K562 (cell line): Measurements from ENCODE around the gene AK4. TPM values are rescaled to one million over a fixed set of nuclear protein-coding genes. Genes with fewer than 3 reads are reported as not detected.

Source experiments
- ARID1B ChIP-seq: fragments of 450-650 bp; IDR thresholded peaks from 2 replicates; pipeline ENCODE4 v1.6.1; 2016; ENCODE audit warnings: antibody characterized with exemption, mild to moderate bottlenecking, inconsistent platforms
- CCNT2 ChIP-seq: IDR thresholded peaks from 2 replicates; pipeline ENCODE4 v1.6.1; 2011; ENCODE audit warnings: borderline replicate concordance, low read depth, mild to moderate bottlenecking, moderate library complexity, mixed read lengths, low read length; ENCODE audit not compliant: insufficient read length; ENCODE audit errors: extremely low read depth
- CHD2 ChIP-seq: IDR thresholded peaks from 2 replicates; pipeline ENCODE4 v1.6.1; 2011; ENCODE audit warnings: low read depth, low read length
- CHD4 ChIP-seq: fragments of 200-600 bp; sonication (generic); IDR thresholded peaks from 3 replicates; pipeline ENCODE4 v1.6.1; 2012; ENCODE audit warnings: low read depth, mild to moderate bottlenecking, mixed read lengths, low read length, inconsistent platforms; ENCODE audit not compliant: insufficient read depth, insufficient replicate concordance, poor library complexity, severe bottlenecking
- ELF2 ChIP-seq: fragments of 250-450 bp; sonication (Bioruptor Pico); IDR thresholded peaks from 2 replicates; pipeline ENCODE4 v1.5.0; 2021; ENCODE audit warnings: mild to moderate bottlenecking
- FOXP1 ChIP-seq: sonication (generic); formaldehyde crosslinking; IDR thresholded peaks from 2 replicates; pipeline ENCODE4 v1.8.0; 2022; ENCODE audit warnings: mild to moderate bottlenecking, missing genetic modification reagents
- GATAD2B ChIP-seq: fragments of 450-650 bp; IDR thresholded peaks from 2 replicates; pipeline ENCODE4 v1.6.1; 2017; ENCODE audit warnings: mild to moderate bottlenecking, borderline replicate concordance
- HDAC1 ChIP-seq, 2 experiments: fragments of 450-650 bp; IDR thresholded peaks; 2 replicates each; pipeline ENCODE4 v1.6.1; 2016 to 2017; ENCODE audit warnings: inconsistent platforms in 1 of 2, mild to moderate bottlenecking in 1 of 2, moderate library complexity in 1 of 2
- L3MBTL2 ChIP-seq: fragments of 450-650 bp; IDR thresholded peaks from 2 replicates; pipeline ENCODE4 v1.6.1; 2016; ENCODE audit warnings: mild to moderate bottlenecking, moderate library complexity
- MCM2 ChIP-seq: fragments of 450-650 bp; IDR thresholded peaks from 2 replicates; pipeline ENCODE4 v1.6.1; 2017; ENCODE audit warnings: low read depth, mild to moderate bottlenecking
- NR1H2 ChIP-seq: sonication (generic); formaldehyde crosslinking; IDR thresholded peaks from 2 replicates; pipeline ENCODE4 v1.4.0; 2020; ENCODE audit warnings: mild to moderate bottlenecking, missing genetic modification reagents
- POLR2G ChIP-seq: fragments of 200-400 bp; formaldehyde crosslinking; IDR thresholded peaks from 2 replicates; pipeline ENCODE4 v1.6.1; 2017; ENCODE audit warnings: low read depth, mild to moderate bottlenecking, antibody characterized with exemption, low read length, moderate library complexity
- PURB ChIP-seq: sonication (generic); formaldehyde crosslinking; IDR thresholded peaks from 2 replicates; pipeline ENCODE4 v1.9.0; 2021; ENCODE audit warnings: low read depth, mild to moderate bottlenecking, missing genetic modification reagents
- RBBP5 ChIP-seq: fragments of 200-600 bp; sonication (generic); IDR thresholded peaks from 2 replicates; pipeline ENCODE4 v1.6.1; 2012; ENCODE audit warnings: borderline replicate concordance, mild to moderate bottlenecking, low read length, control low read depth, inconsistent platforms; ENCODE audit not compliant: insufficient read depth, poor library complexity, severe bottlenecking
- RBFOX2 ChIP-seq: fragments of 200-400 bp; formaldehyde crosslinking; IDR thresholded peaks from 2 replicates; pipeline ENCODE4 v1.6.1; 2017; ENCODE audit warnings: low read depth, mild to moderate bottlenecking, low read length, moderate library complexity
- SMAD3 ChIP-seq: fragments of 450-650 bp; formaldehyde crosslinking; conservative IDR thresholded peaks from 2 replicates; pipeline ENCODE4 v1.4.0; 2020; ENCODE audit warnings: mild to moderate bottlenecking
- SMARCA5 ChIP-seq: fragments of 450-650 bp; IDR thresholded peaks from 2 replicates; pipeline ENCODE4 v1.6.1; 2016
- ZBTB7A ChIP-seq: IDR thresholded peaks from 2 replicates; pipeline ENCODE4 v1.6.1; 2011; ENCODE audit warnings: low read depth, mild to moderate bottlenecking, low read length, moderate library complexity, borderline replicate concordance; ENCODE audit not compliant: control insufficient read depth
- ZFX ChIP-seq: sonication (generic); formaldehyde crosslinking; IDR thresholded peaks from 2 replicates; pipeline ENCODE4 v1.8.0; 2022; ENCODE audit warnings: mild to moderate bottlenecking, missing genetic modification reagents, moderate library complexity
- ZKSCAN3 ChIP-seq: fragments of 250-450 bp; sonication (Bioruptor Pico); IDR thresholded peaks from 2 replicates; pipeline ENCODE4 v1.4.0; 2020
- ZNF174 ChIP-seq: fragments of 250-450 bp; sonication (Bioruptor Pico); IDR thresholded peaks from 2 replicates; pipeline ENCODE4 v1.4.0; 2020; ENCODE audit warnings: mild to moderate bottlenecking
- ZNF274 ChIP-seq: IDR thresholded peaks from 2 replicates; pipeline ENCODE4 v1.6.1; 2011; ENCODE audit warnings: low read depth, mild to moderate bottlenecking, low read length, moderate library complexity, borderline replicate concordance
- ZNF280A ChIP-seq: fragments of 450-650 bp; IDR thresholded peaks from 2 replicates; pipeline ENCODE4 v1.6.1; 2018; ENCODE audit warnings: mild to moderate bottlenecking, low read depth; ENCODE audit not compliant: partially characterized antibody
- ZNF395 ChIP-seq: fragments of 200-800 bp; sonication (Bioruptor generic); IDR thresholded peaks from 2 replicates; pipeline ENCODE4 v1.6.1; 2017; ENCODE audit warnings: missing genetic modification characterization, missing compliant biosample characterization
- polyA plus RNA-seq, 8 experiments: library from polyadenylated mRNA; depleted of rRNA in 4 of 8; stranded (reverse) in 5 of 8; unstranded in 3 of 8; fragments of >200 nt; fragmentation: Nextera tagmentation in 2 of 8; fragmentation: Illumina TruSeq in 1 of 8; extraction: Ambion mirVana in 2 of 8; extraction: Trizol in 1 of 8; gene quantifications; 2 replicates each; pipeline versions ENCODE4 v1.2.1 to v1.2.3, GENCODE V29; 2011 to 2014; ENCODE audit warnings: inconsistent platforms in 1 of 8, missing spikeins in 1 of 8
- total RNA-seq, 7 experiments: library from RNA; depleted of rRNA in 6 of 7; stranded (reverse); fragments of >200 nt in 6 of 7; fragmentation: Illumina TruSeq in 2 of 7; extraction: Trizol in 2 of 7; gene quantifications; 2 replicates each; pipeline versions ENCODE4 v1.2.1 to v1.2.3, GENCODE V29; 2011 to 2021; ENCODE audit warnings: low replicate concordance in 1 of 7
- TF ChIP-seq, protein P1 (sequence below): fragments of 450-650 bp; formaldehyde crosslinking; IDR thresholded peaks from 2 replicates; pipeline ENCODE4 v1.4.0; 2022; ENCODE audit warnings: missing genetic modification characterization

Gene AK4
- total and polyA plus RNA-seq, 9 of the 15 experiments (the other 6 are each of a cell fraction or from before 2014, with no cell fraction given): 10.4 to 96.6 (median 21.5) TPM

DNA sequence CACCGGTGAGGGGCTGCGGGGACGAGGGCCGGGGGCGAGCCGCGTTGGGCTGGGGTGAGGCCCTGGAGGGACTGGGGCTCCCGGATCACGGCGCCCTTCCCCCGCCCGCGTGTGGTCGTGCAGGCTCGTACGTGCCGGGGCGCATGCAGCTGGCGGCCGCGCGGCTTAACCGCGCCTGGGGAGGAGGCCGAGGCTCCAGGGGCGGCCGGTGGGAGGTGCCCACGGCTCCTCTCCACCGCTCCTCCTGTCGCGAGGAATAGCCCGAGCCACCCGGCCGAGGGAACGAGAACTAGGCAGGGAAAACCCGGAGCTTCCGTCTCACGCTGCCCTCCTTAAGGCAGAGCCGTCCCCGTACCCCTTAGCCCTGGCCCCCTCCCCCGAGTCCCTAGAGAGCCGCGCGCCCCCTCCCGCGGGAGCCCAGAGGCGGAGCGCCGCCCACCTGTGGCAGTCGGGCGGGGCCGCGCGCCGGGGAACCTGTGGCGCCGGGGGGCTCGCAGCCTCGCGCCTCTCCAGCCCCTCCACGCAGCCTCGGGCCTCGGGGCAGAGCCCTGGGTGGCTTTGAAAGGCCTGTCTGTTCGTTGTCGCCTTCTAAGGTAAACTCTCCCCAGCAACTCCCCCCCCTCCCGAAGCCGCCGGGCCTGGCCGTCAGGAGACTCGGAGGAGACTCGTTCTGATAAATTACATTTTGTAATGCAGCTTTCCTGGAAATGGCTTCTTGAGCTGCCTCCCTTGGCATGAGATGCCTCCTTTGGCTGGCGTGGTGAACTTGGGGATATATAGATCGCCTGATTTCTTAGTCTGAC, 746 bp downstream of the AK4 start (continued):
- peak; percentile 38; the same call in 1 of the 2 replicates for TF ChIP-seq ZNF395
- no peak for TF ChIP-seq ZNF274
- peak; percentile 66 for TF ChIP-seq ZFX
- no peak for TF ChIP-seq ZKSCAN3
- TF ChIP-seq SMARCA5: no peak
- TF ChIP-seq ELF2 (CRISPR knock-in tag): no peak
- TF ChIP-seq RBBP5: peak; percentile 10
- TF ChIP-seq GATAD2B: peak; percentile 53; the same call in 1 of the 2 replicates
- TF ChIP-seq ZBTB7A: peak; percentile 74; the same call in 1 of the 2 replicates
- peak; percentile 41 for TF ChIP-seq CCNT2
- TF ChIP-seq ZNF280A: no peak
- TF ChIP-seq POLR2G: peak; percentile 76
- peak in 1 of 2 experiments; percentile 64; a peak in 2 of 4 replicates for TF ChIP-seq HDAC1 (IDR thresholded peaks at IDR 0.05)
- TF ChIP-seq CHD2: peak; percentile 66; the same call in 1 of the 2 replicates
- TF ChIP-seq RBFOX2: peak; percentile 65
- TF ChIP-seq L3MBTL2: peak; percentile 65
- TF ChIP-seq FOXP1 (CRISPR knock-in tag): 0 out of 2 replicates have a peak, but pooled peaks have one; percentile 50
- TF ChIP-seq, protein P1, sequence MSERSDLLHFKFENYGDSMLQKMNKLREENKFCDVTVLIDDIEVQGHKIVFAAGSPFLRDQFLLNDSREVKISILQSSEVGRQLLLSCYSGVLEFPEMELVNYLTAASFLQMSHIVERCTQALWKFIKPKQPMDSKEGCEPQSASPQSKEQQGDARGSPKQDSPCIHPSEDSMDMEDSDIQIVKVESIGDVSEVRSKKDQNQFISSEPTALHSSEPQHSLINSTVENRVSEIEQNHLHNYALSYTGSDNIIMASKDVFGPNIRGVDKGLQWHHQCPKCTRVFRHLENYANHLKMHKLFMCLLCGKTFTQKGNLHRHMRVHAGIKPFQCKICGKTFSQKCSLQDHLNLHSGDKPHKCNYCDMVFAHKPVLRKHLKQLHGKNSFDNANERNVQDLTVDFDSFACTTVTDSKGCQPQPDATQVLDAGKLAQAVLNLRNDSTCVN (CRISPR knock-in tag): no peak
- no peak for TF ChIP-seq ZNF174 (CRISPR knock-in tag)
- no peak for TF ChIP-seq SMAD3 (CRISPR knock-in tag)
- no peak for TF ChIP-seq ARID1B
- no peak for TF ChIP-seq MCM2
- TF ChIP-seq CHD4: no peak
- TF ChIP-seq PURB: no peak
- TF ChIP-seq NR1H2 (CRISPR knock-in tag): no peak
